Ishikawa (cell line): ENCODE measurements around the gene PYGO2.

Experiments
- CREB1 ChIP-seq: IDR thresholded peaks from 2 replicates; pipeline ENCODE4 v1.6.1; 2012; ENCODE audit warnings: low read depth
- EP300 ChIP-seq: IDR thresholded peaks from 2 replicates; pipeline ENCODE4 v1.6.1; 2012; ENCODE audit warnings: borderline replicate concordance
- RAD21 ChIP-seq: IDR thresholded peaks from 2 replicates; pipeline ENCODE4 v1.6.1; 2012; ENCODE audit warnings: low read depth
- TAF1 ChIP-seq: IDR thresholded peaks from 2 replicates; pipeline ENCODE4 v1.6.1; 2012; ENCODE audit warnings: low read depth, mild to moderate bottlenecking

DNA sequence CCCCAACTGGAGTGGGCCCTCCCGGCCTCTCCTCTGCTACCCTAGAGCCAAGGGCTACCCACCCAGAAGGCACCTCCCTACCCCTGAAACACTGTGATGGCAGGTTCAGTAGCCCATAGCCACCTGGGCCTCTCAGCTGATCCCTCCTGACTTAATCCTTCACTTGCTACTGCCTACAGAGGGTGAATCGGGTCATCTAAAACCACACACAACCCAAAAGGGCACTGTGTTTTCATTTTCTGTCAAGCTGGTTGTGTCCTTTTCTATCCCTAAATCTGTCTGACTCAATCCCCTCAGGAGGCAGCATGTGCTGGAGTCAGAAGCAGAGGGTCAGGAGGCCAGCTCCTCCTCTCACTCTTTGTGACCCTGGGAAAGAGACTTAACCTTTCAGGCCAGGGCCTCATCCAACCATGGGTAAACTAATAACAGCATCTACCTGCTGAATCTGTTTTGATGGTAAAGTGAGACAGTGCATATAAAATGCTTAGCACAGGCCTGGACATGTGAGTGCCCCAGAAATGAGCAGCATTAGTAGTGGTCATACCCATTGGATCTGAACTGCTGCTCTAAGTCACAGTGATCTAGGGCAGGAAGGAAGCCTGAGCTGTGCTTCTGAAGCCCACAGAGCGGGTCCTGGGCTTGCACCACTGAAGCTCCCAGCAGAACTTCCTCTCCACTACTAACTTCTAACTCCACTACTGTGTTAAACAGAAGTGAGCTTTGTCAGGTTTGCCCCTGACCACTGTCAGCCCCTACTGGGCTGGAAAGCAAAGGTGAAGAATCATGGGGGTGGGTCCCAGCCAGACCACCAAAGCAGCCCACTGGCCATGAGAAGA is 36.0 kb downstream of the PYGO2 start:
- no peak for TF ChIP-seq EP300
- TF ChIP-seq CREB1, result no peak
- no peak for TF ChIP-seq TAF1
- TF ChIP-seq RAD21, result no peak
